ENCODE data around the gene SHB. TPM values are rescaled to one million over a fixed set of nuclear protein-coding genes. Genes with fewer than 3 reads are reported as not detected.
A peak's percentile ranks its signal among the peaks of the same experiment; 100 is the strongest.

The SHB gene
- total RNA-seq, 2 donors from 2014 or later, result 41.7 to 57.9 TPM

- Histone ChIP-seq H3K36me3 (peaks cover 2% of the 10 kb centered on the region), H3K27ac (no peak overlapping the region), H3K4me1 (ENCODE audit: control insufficient read depth in 1 of 2, low read depth in 2 of 2) (peaks cover 10 to 13% of the 10 kb centered on the region in 2 donors), H3K4me3 (no peak overlapping the region), H3K9me3 (no peaks in the 10 kb centered on the region), H3K27me3 (replicated peaks; ENCODE audit: insufficient read depth) (no peaks in the 10 kb centered on the region)
- DNase-seq (ENCODE audit: low spot score), result no peak
- no peak for TF ChIP-seq CTCF (IDR thresholded peaks at IDR 0.05)
- no peak for ATAC-seq (ENCODE audit: insufficient number of reproducible peaks, low FRiP score, low read depth)
Measured at GRCh38 chr9:37978983-37979382, 90.0 kb downstream of the SHB start.

- no peak for TF ChIP-seq CTCF (IDR thresholded peaks at IDR 0.05)
- Histone ChIP-seq H3K27me3 (replicated peaks; ENCODE audit: insufficient read depth) (no peaks in the 10 kb centered on the region), H3K27ac (no peak overlapping the region), H3K36me3 (peaks cover 2% of the 10 kb centered on the region), H3K4me3 (no peak overlapping the region), H3K4me1 (ENCODE audit: control insufficient read depth in 1 of 2, low read depth in 2 of 2) (peaks cover 10 to 13% of the 10 kb centered on the region in 2 donors), H3K9me3 (no peaks in the 10 kb centered on the region)
- ATAC-seq (ENCODE audit: insufficient number of reproducible peaks, low FRiP score, low read depth), result no peak
- no peak for DNase-seq (ENCODE audit: low spot score)
Measured at GRCh38 chr9:37978481-37978864, 90.6 kb downstream of the SHB start.

GRCh38 chr9:37977851-37978480 lies 91.1 kb downstream of the SHB start:
- TF ChIP-seq CTCF (IDR thresholded peaks at IDR 0.05), result no peak
- no peak for ATAC-seq (ENCODE audit: insufficient number of reproducible peaks, low FRiP score, low read depth)
- H3K4me3 ChIP-seq, result no peak overlapping the region

GRCh38 chr9:37976714-37977477 lies 92.1 kb downstream of the SHB start:
- DNase-seq (ENCODE audit: low spot score), result peak; percentile 39
- peak overlapping the region in 1 of 2 donors; percentile 45 for H3K27ac ChIP-seq

More at GRCh38 chr9:37977851-37978480, 91.1 kb downstream of the SHB start:
- peaks cover 2% of the 10 kb centered on the region for H3K36me3 ChIP-seq
- H3K27me3 ChIP-seq (replicated peaks; ENCODE audit: insufficient read depth), result no peaks in the 10 kb centered on the region
- no peak for DNase-seq (ENCODE audit: low spot score)
- H3K27ac ChIP-seq, result no peak overlapping the region
- H3K4me1 ChIP-seq (ENCODE audit: control insufficient read depth in 1 of 2, low read depth in 2 of 2), result peaks cover 10 to 13% of the 10 kb centered on the region in 2 donors
- H3K9me3 ChIP-seq, result no peaks in the 10 kb centered on the region

More at GRCh38 chr9:37976714-37977477, 92.1 kb downstream of the SHB start:
- peak; percentile 40 for ATAC-seq (ENCODE audit: insufficient number of reproducible peaks, low FRiP score, low read depth)
- H3K4me3 ChIP-seq, result no peak overlapping the region
- H3K36me3 ChIP-seq, result peaks cover 2% of the 10 kb centered on the region
- no peaks in the 10 kb centered on the region for H3K9me3 ChIP-seq
- H3K27me3 ChIP-seq (replicated peaks; ENCODE audit: insufficient read depth), result no peaks in the 10 kb centered on the region
- peaks cover 10 to 13% of the 10 kb centered on the region in 2 donors for H3K4me1 ChIP-seq (ENCODE audit: control insufficient read depth in 1 of 2, low read depth in 2 of 2)
- TF ChIP-seq CTCF (IDR thresholded peaks at IDR 0.05), result no peak

All from thoracic aorta (tissue), 2 donors.